HG03558 (cell line): ENCODE results near the gene NCF1.
"Not testable (repeated sequence)": the region's sequence is repeated elsewhere in the genome, so short reads cannot be mapped to it uniquely, and the experiment has no call there.

Source experiments
- ATAC-seq: cut with Tn5 transposase; IDR thresholded peaks from one replicate; pipeline ENCODE4 v1.9.1; 2021; ENCODE audit warnings: moderate number of reproducible peaks; ENCODE audit not compliant: unreplicated experiment; ENCODE audit errors: extremely low read depth

The NCF1 gene

DNA sequence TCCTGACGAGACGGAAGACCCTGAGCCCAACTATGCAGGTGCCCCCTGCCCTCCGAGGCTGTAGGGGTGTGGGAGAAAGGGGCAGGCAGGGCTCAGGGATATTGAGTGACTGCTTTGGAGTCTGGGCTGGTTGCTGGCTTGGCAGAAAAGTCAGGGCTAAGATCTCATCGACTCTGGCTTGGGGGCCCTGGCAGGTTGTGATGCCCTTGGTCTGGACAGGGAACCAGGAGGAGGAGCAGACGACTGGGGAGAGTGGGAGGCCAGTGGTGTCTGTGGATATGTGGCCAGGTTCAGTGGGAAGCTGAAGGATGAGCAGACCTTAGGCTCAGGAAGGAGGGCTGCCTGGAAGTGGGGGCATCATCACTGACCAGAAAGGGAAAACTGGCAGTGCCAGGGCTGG, 9.8 kb downstream of the NCF1 start:
- not testable (repeated sequence) for ATAC-seq

GRCh38 chr7:74788369-74789150, 14.7 kb downstream of the NCF1 start:
- ATAC-seq = peak; percentile 79

- ATAC-seq = not testable (repeated sequence)
Observed at GRCh38 chr7:74789200-74789736, 15.5 kb downstream of the NCF1 start.

GRCh38 chr7:74797848-74798622, 24.2 kb downstream of the NCF1 start:
- not testable (repeated sequence) for ATAC-seq

DNA sequence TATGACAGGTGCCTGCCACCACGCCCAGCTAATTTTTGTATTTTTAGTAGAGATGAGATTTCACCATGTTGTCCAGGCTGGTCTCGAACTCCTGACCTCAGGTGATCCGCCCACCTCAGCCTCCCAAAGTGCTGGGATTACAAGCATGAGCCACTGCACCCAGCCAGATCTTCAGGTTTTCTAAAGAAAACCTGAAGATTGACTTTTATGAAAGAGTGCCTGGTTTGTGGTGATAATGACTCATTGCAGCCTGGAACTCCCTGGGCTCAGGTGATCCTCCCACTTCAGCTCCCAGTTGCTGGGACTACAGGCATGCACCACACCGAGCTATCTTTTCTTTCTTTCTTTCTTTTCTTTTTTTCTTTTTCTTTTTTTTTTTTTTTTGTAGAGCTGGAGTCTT, 24.8 kb downstream of the NCF1 start:
- ATAC-seq = not testable (repeated sequence)

DNA sequence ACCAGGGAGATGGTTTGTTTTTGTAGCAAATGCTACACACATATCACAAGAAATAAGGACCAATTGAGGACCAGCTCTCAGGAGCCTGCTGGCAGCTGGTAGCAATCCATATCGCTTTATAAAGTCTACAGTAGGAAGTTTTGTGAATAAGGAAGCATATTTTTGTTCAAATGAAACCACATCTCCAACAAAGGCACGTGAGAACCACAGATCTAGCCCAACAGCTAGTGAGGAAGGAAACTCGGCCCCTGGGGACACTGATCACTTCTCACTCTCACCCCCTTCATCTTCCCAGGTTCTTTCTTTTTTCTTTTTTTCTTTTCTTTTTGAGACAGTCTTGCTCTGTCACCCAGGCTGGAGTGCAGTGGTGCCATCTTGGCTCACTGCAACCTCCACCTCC, 42.1 kb downstream of the NCF1 start:
- ATAC-seq = not testable (repeated sequence)

DNA sequence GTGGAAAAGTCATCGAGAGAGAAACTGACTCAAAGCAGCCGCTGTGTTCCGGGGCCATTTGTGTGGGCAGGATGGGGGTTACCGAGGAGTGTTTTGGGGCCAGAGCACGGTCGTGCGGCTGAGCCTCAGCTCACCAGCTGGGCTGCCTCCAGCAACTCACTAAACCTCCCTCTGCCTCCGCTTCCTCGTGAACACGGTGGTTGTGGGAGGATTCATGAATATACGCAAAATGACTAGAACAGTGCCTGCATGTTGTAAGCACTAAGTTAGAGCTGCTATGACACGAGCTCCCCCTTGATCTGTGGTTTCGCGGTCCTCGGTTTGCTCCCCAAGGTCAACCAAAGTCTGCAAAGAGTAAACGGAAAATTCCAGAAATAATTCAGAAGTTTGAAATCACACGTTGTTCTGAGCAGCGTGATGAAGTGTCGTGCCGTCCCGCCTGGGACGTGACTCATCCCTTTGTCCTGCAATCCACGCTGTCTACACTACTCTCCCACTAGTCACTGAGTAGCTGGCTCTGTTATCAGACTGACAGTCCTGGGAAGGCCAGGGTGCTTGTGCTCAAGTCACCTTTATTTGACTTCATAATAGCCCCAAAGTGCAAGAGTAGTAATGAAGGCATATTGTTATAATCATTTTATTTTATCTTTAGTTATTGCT, 46.5 kb downstream of the NCF1 start:
- ATAC-seq = peak; percentile 44

DNA sequence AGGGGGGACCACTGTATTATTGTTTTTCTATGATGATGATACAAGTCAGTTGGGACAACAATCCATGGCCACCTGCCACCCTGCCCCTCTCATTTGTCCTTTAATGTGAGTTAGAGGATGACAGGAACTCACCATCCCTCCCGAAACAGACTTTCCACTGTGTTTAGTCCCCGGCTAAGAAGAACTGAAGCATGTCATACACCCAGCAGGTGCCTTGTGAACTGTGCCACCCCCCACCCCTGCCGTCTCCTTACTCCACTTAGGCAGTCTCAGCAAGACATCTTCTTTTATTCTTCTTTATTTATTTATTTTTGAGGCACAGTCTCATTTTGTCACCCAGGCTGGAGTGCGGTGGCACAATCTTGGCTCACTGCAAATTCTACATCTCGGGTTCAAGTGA, 47.4 kb downstream of the NCF1 start:
- not testable (repeated sequence) for ATAC-seq

DNA sequence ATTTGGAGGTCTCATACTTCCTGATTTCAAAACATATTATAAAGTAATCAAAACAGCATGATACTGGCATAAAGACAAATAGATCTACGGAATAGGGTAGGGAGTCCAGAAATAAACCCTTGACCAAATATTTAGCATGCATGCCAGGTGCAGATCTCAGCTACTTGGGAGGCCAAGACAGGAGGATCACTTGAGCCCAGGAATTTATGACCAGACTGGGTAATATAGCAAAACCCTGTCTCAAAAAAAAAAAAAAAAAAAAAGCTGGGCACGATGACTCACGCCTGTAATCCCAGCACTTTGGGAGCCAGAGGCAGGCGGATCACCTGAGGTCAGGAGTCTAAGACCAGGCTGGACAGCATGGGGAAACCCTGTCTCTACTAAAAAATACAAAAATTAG, 56.1 kb downstream of the NCF1 start:
- not testable (repeated sequence) for ATAC-seq

DNA sequence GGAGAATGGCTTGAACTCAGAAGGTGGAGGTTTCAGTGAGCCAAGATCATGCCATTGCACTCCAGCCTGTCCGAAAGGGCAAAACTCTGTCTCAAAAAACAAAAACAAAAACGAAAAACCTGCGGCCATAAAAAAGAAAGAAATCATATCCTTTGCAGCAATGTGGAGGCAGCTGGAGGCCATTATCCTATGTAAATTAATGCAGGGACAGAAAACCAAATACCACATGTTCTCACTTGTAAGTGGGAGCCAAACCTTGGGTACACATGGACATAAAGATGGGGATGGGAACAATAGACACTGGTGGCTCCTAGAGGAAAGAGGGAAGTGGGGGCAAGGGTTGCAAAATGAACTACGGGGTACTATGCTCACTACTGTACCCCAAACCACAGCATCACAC, 56.6 kb downstream of the NCF1 start:
- not testable (repeated sequence) for ATAC-seq
